Measurements from ENCODE around the gene TRIM16.
"Not testable (repeated sequence)": the region's sequence is repeated elsewhere in the genome, so short reads cannot be mapped to it uniquely, and the experiment has no call there.

TRIM16 gene

DNA sequence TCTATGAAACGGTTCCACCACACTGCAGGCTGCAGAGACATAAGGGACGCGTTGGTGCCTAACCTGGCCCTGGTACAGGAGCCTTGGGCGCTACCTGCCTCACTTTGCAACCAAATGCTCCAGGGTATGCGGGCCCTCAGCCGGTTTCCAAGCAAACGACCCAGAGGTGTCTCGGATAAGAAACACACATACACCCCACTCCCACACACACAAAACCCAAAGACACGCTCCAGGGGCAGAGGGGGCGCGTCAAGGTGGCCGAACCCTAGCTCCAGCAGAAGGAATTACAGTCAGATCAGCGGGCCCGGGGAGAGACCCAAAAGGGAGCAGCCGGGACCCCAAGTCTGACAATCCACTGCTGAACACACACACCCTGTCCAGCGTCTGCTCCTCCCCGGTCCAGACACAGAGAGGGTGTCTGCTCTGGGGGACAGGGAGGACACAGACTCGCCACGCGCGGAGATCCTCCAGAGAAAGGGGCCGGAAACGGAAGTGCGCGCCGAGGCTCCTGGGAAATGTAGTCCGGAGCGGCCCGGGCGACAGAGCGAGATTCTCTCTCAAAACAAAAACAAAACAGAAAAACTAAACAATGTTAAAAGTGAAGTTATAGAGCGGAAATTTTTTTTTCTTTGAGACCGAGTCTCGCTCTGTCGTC is at the start of gene TRIM16:
TRIM16 (minus strand) TSS at position 488 of the 655 bp plus-strand sequence. CDS start 32,702 bp downstream, outside the sequence.
- peak within 1 kb of the TSS; percentile 83 for H3K4me3 ChIP-seq (ENCODE audit: low read depth, low read length)
- not testable (repeated sequence) for H3K27ac ChIP-seq (ENCODE audit: low read depth, low read length); H3K4me1 ChIP-seq (ENCODE audit: control insufficient read depth, insufficient read depth, low read length, unreplicated experiment); H3K79me2 ChIP-seq (ENCODE audit: control insufficient read depth, insufficient read depth, low read length, unreplicated experiment); H3K36me3 ChIP-seq (ENCODE audit: insufficient read depth, low read length); H3K27me3 ChIP-seq (ENCODE audit: insufficient read depth, low read length)
- H2AFZ ChIP-seq (ENCODE audit: low read length, unreplicated experiment) = peak within 1 kb of the TSS; percentile 92

DNA sequence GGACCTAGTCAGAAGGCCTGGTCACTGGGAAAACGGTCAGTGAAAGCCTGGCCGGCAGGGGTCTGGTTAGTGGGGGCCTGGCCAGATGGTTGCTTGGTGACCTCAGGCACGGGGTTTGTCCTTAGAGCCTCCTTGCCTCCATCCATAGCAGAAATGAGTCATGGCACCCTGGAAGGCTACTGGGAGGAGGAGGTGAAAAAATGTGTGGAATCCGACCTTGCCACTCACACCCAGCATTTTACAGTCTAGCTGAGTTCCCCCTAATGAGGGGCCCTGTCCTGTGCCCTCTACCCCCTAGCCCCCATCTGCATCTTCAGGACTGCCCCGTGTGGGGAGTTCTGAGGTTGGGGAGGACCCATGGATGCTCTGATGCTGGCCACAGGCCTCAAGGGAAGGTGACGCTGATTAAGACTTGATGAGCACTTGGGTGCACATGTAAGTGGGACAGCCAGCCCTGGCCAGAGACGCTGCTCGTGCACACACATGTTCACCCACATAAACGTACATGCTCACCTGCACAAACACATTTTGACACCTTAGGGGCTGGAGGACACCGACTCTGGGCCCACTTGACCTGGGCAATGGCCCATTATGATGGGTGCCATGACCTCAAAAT is 49.2 kb upstream of the TRIM16 start:
- not testable (repeated sequence) for H2AFZ ChIP-seq (ENCODE audit: low read length, unreplicated experiment); H3K79me2 ChIP-seq (ENCODE audit: control insufficient read depth, insufficient read depth, low read length, unreplicated experiment); H3K27me3 ChIP-seq (ENCODE audit: insufficient read depth, low read length); H3K4me3 ChIP-seq (ENCODE audit: low read depth, low read length); H3K36me3 ChIP-seq (ENCODE audit: insufficient read depth, low read length); H3K27ac ChIP-seq (ENCODE audit: low read depth, low read length); H3K4me1 ChIP-seq (ENCODE audit: control insufficient read depth, insufficient read depth, low read length, unreplicated experiment)

DNA sequence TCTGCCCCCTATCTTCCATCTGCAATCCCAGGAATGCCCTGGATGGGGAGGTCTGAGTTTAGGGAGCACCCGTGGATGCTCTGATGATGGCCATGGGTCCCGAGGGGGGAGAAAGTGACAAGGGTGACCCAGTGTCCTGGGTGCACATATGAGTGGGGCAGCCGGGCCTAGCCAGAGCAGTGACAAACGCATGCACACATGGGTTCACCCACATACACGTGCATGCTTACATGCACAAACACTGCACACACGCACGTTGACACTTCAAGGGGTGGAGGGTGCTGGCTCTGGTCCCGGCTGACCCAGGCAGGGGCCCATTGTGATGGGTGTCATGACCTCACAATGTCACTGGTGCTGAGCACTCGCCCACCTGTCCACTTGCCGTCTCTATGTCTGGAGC is 47.8 kb upstream of the TRIM16 start, which contains the start of gene TBC1D26:
TBC1D26 (plus strand) TSS at position 384 of the 400 bp plus-strand sequence. CDS start 3,066 bp downstream, outside the sequence.
- not testable (repeated sequence) for H3K4me3 ChIP-seq (ENCODE audit: low read depth, low read length); H3K27me3 ChIP-seq (ENCODE audit: insufficient read depth, low read length); H3K4me1 ChIP-seq (ENCODE audit: control insufficient read depth, insufficient read depth, low read length, unreplicated experiment); H2AFZ ChIP-seq (ENCODE audit: low read length, unreplicated experiment); H3K36me3 ChIP-seq (ENCODE audit: insufficient read depth, low read length); H3K27ac ChIP-seq (ENCODE audit: low read depth, low read length); H3K79me2 ChIP-seq (ENCODE audit: control insufficient read depth, insufficient read depth, low read length, unreplicated experiment)

DNA sequence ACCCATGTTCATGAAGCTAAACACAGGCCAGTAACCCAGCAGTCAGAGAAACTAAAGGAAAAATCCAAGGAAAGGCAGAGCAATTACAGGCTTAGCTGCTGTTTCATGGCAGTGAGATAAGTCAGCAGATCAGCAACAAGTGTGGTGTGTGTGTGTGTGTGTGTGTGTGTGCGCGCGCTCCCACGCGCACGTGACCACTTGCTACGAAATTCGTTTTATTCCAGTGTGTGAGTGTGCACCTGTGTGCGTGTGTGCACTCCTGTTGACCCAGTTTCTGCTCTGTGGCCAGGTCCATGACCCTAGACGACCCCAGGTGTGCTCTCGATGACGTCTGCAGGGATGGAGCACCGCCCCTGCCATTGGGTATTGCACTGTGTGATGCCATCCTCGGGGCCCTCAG is 46.4 kb upstream of the TRIM16 start:
- H3K79me2 ChIP-seq (ENCODE audit: control insufficient read depth, insufficient read depth, low read length, unreplicated experiment); H2AFZ ChIP-seq (ENCODE audit: low read length, unreplicated experiment); H3K27ac ChIP-seq (ENCODE audit: low read depth, low read length); H3K27me3 ChIP-seq (ENCODE audit: insufficient read depth, low read length); H3K36me3 ChIP-seq (ENCODE audit: insufficient read depth, low read length); H3K4me1 ChIP-seq (ENCODE audit: control insufficient read depth, insufficient read depth, low read length, unreplicated experiment); H3K4me3 ChIP-seq (ENCODE audit: low read depth, low read length): not testable (repeated sequence)

DNA sequence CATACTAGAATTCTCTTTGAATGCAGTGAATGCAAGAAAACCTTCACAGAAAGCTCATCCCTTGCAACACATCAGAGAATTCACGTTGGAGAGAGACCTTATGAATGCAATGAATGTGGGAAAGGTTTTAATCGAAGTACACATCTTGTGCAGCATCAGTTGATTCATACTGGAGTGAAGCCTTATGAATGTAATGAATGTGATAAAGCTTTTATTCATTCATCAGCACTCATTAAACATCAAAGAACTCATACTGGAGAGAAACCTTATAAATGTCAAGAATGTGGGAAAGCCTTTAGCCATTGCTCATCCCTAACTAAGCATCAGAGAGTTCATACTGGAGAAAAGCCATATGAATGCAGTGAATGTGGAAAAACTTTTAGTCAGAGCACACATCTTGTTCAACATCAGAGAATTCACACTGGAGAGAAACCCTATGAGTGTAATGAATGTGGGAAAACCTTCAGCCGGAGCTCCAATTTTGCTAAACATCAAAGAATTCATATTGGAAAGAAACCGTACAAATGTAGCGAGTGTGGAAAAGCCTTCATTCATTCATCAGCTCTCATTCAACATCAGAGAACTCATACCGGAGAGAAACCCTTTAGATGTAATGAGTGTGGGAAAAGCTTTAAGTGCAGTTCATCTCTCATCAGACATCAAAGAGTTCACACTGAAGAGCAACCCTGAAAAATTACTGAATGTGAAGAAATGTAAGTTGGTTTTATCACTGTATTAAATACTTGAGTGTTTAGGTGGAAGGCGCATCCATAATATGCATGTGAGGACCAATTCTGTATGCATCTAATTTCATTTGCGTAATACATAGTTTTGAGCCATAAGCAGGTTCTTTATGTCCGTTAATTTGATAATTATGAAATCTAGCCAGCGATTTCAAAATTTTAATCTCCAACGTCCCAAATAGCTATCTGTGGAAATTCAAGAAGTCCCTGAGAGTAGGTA is 32.8 kb upstream of the TRIM16 start:
- H3K4me3 ChIP-seq (ENCODE audit: low read depth, low read length); H3K27ac ChIP-seq (ENCODE audit: low read depth, low read length); H3K79me2 ChIP-seq (ENCODE audit: control insufficient read depth, insufficient read depth, low read length, unreplicated experiment); H2AFZ ChIP-seq (ENCODE audit: low read length, unreplicated experiment); H3K27me3 ChIP-seq (ENCODE audit: insufficient read depth, low read length); H3K4me1 ChIP-seq (ENCODE audit: control insufficient read depth, insufficient read depth, low read length, unreplicated experiment): not testable (repeated sequence)
- H3K36me3 ChIP-seq (ENCODE audit: insufficient read depth, low read length) = peaks cover 27% of the 10 kb centered on the region

DNA sequence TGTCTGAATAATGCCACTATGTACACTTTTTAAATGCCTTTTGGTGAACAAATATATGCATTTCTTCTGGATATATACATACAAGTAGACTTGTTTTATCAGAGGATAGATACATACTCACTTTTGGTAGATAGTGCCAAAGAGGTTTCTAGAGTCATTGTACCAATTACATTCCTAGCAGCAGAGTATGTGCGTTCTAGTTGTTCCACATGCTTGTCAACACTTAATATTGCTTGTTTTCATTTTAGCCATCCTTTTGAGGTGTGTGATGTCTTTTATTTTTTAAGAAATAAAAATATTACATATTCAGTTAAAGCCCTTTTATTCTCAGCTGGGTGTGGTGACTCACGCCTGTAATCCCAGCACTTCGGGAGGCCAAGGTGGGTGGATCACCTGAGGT is 24.8 kb upstream of the TRIM16 start:
- not testable (repeated sequence) for H3K27me3 ChIP-seq (ENCODE audit: insufficient read depth, low read length); H3K79me2 ChIP-seq (ENCODE audit: control insufficient read depth, insufficient read depth, low read length, unreplicated experiment); H3K27ac ChIP-seq (ENCODE audit: low read depth, low read length); H2AFZ ChIP-seq (ENCODE audit: low read length, unreplicated experiment); H3K4me1 ChIP-seq (ENCODE audit: control insufficient read depth, insufficient read depth, low read length, unreplicated experiment); H3K4me3 ChIP-seq (ENCODE audit: low read depth, low read length)
- peaks cover 58% of the 10 kb centered on the region for H3K36me3 ChIP-seq (ENCODE audit: insufficient read depth, low read length)

DNA sequence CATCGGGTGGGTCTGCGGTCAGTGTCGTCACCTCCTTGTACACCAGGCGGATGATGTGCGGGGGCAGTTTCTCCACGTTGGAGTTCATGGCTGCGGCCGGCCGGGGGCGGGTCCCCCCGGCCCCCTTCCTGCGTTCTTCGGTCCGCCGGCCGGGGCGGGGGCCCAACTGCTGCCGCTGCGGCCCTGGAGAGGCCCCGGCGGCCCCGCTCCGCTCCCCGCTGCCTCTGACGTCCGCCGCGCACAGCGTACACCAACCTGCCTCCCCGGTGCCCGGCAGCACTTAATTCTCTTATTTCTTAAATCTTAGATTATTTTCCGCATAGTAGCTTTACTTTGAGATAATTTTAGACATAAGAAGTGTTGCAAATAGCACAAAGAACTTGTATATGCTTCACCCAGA is 20.7 kb upstream of the TRIM16 start:
- H3K4me1 ChIP-seq (ENCODE audit: control insufficient read depth, insufficient read depth, low read length, unreplicated experiment); H3K27ac ChIP-seq (ENCODE audit: low read depth, low read length); H3K79me2 ChIP-seq (ENCODE audit: control insufficient read depth, insufficient read depth, low read length, unreplicated experiment); H3K4me3 ChIP-seq (ENCODE audit: low read depth, low read length); H3K27me3 ChIP-seq (ENCODE audit: insufficient read depth, low read length); H2AFZ ChIP-seq (ENCODE audit: low read length, unreplicated experiment): not testable (repeated sequence)
- H3K36me3 ChIP-seq (ENCODE audit: insufficient read depth, low read length) = peaks cover 38% of the 10 kb centered on the region

DNA sequence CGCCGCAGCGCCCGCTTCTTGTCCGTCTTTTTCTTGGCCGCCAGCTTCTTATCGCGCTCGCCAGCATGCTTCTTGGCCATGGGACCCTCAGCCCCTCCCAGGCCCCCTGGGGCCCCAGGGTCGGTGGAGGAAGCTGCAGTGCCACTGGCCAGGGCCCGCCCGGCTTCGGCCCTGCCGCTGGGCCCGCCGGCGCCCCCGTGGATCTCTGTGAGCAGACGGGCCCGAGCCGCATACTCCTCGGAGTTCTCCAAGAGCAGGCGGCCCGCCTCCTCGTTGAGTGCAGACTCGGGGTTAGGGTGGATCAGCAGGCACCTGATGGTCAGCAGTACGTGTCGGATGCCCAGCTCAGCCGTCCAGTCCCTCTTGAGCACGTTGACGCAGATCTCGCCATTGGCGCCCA is 20.1 kb upstream of the TRIM16 start:
- not testable (repeated sequence) for H2AFZ ChIP-seq (ENCODE audit: low read length, unreplicated experiment); H3K4me1 ChIP-seq (ENCODE audit: control insufficient read depth, insufficient read depth, low read length, unreplicated experiment); H3K79me2 ChIP-seq (ENCODE audit: control insufficient read depth, insufficient read depth, low read length, unreplicated experiment); H3K27ac ChIP-seq (ENCODE audit: low read depth, low read length); H3K27me3 ChIP-seq (ENCODE audit: insufficient read depth, low read length); H3K4me3 ChIP-seq (ENCODE audit: low read depth, low read length)
- H3K36me3 ChIP-seq (ENCODE audit: insufficient read depth, low read length) = peaks cover 38% of the 10 kb centered on the region

DNA sequence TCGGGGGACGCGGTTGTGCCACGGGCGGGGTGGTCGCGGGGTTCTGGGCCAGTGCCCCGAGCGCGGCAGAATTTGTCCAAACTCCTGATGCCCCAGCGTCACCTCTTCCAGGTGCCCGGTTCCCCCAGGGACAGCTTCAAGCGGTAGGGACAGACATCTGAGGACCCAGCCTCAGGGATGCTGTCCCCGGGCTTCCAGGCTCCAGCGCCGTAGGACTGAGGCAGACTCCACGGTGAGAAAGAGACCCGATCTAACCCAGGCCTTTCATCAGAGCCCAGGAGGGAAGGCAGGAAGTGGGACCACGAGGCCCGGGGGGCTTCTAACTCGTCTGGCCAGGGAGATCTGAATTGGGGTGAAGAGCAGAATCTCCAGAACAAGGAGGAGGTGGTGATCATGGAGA is 15.8 kb upstream of the TRIM16 start:
- not testable (repeated sequence) for H3K27me3 ChIP-seq (ENCODE audit: insufficient read depth, low read length); H3K4me1 ChIP-seq (ENCODE audit: control insufficient read depth, insufficient read depth, low read length, unreplicated experiment); H3K36me3 ChIP-seq (ENCODE audit: insufficient read depth, low read length); H2AFZ ChIP-seq (ENCODE audit: low read length, unreplicated experiment); H3K27ac ChIP-seq (ENCODE audit: low read depth, low read length); H3K79me2 ChIP-seq (ENCODE audit: control insufficient read depth, insufficient read depth, low read length, unreplicated experiment)
- peak overlapping the region; percentile 80 for H3K4me3 ChIP-seq (ENCODE audit: low read depth, low read length)

DNA sequence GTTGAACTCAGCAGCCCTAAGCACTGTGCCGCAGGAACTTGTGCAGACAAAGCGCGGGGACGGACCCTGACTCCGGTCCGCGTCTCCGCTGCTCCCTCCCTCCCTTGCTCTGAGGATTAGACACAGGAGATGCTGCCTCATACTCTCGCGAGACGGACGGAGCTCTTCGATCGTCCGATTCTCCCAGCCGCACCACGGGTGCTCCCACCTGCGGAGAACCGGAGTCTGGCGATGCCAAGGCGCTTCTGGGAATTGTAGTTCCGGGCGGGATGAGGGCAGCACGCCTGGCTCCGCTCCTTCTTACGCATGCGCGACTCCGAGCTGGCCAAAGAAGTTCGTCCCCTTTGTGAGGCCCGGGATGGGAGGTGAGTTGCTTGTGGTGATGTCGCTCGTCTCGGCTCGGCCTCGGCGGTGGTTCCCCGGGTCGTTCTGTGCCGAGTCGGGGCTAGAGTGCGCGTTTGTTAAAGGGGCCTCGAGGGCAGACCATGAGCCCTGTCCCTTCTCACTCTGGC is 15.4 kb upstream of the TRIM16 start, which contains the start of gene ZNF286A:
ZNF286A (plus strand) TSS at position 340 of the 512 bp plus-strand sequence. CDS start 578 bp downstream, outside the sequence.
- H3K27me3 ChIP-seq (ENCODE audit: insufficient read depth, low read length); H3K4me1 ChIP-seq (ENCODE audit: control insufficient read depth, insufficient read depth, low read length, unreplicated experiment); H3K79me2 ChIP-seq (ENCODE audit: control insufficient read depth, insufficient read depth, low read length, unreplicated experiment); H3K36me3 ChIP-seq (ENCODE audit: insufficient read depth, low read length); H3K27ac ChIP-seq (ENCODE audit: low read depth, low read length): not testable (repeated sequence)
- Histone ChIP-seq H3K4me3 (ENCODE audit: low read depth, low read length) (peak within 1 kb of the TSS; percentile 80), H2AFZ (ENCODE audit: low read length, unreplicated experiment) (peak within 1 kb of the TSS; percentile 44)
